HUES64 (cell line): ENCODE results near the gene ZNF99. TPM values are rescaled to one million over a fixed set of nuclear protein-coding genes. Genes with fewer than 3 reads are reported as not detected.
"Not testable (repeated sequence)": the region's sequence is repeated elsewhere in the genome, so short reads cannot be mapped to it uniquely, and the experiment has no call there.

Experiments used
- H3K27ac ChIP-seq: 2 replicates; pipeline ENCODE4 v1.7.0; 2013; ENCODE audit warnings: low read depth, low read length, inconsistent platforms
- H3K27me3 ChIP-seq: 2 replicates; pipeline ENCODE4 v1.6.1; 2013; ENCODE audit warnings: mild to moderate bottlenecking, low read length; ENCODE audit not compliant: insufficient read depth
- H3K36me3 ChIP-seq: 2 replicates; pipeline ENCODE4 v1.6.1; 2013; ENCODE audit warnings: mild to moderate bottlenecking, low read length; ENCODE audit not compliant: insufficient read depth
- H3K4me1 ChIP-seq: 2 replicates; pipeline ENCODE4 v1.6.1; 2013; ENCODE audit warnings: mild to moderate bottlenecking, low read length, moderate library complexity; ENCODE audit not compliant: insufficient read depth
- H3K4me3 ChIP-seq: 2 replicates; pipeline ENCODE4 v1.5.1; 2013; ENCODE audit warnings: mild to moderate bottlenecking, low read length, moderate library complexity
- H3K9ac ChIP-seq: 2 replicates; pipeline ENCODE4 v1.6.1; 2013; ENCODE audit warnings: mild to moderate bottlenecking, low read depth, low read length
- H3K9me3 ChIP-seq: 2 replicates; pipeline ENCODE4 v1.6.1; 2013; ENCODE audit warnings: low read depth, low read length; ENCODE audit not compliant: insufficient read depth
- WGBS: fragments of 150-250, 120-280 bp; methylation state at CpG from one replicate; pipeline ENCODE4 v1.1.7; 2013; ENCODE audit warnings: missing lambda C conversion rate; 5-methylcytosine and 5-hydroxymethylcytosine counted together
- polyA plus RNA-seq, 2 experiments: library from polyadenylated mRNA; stranded (reverse); fragments of 50-300 nt; gene quantifications; one replicate each; pipeline ENCODE4 v1.2.3, GENCODE V29; 2013

The ZNF99 gene
- polyA plus RNA-seq (2013, experiment 1 of 2): not detected
- polyA plus RNA-seq (2013, experiment 2 of 2): not detected

DNA sequence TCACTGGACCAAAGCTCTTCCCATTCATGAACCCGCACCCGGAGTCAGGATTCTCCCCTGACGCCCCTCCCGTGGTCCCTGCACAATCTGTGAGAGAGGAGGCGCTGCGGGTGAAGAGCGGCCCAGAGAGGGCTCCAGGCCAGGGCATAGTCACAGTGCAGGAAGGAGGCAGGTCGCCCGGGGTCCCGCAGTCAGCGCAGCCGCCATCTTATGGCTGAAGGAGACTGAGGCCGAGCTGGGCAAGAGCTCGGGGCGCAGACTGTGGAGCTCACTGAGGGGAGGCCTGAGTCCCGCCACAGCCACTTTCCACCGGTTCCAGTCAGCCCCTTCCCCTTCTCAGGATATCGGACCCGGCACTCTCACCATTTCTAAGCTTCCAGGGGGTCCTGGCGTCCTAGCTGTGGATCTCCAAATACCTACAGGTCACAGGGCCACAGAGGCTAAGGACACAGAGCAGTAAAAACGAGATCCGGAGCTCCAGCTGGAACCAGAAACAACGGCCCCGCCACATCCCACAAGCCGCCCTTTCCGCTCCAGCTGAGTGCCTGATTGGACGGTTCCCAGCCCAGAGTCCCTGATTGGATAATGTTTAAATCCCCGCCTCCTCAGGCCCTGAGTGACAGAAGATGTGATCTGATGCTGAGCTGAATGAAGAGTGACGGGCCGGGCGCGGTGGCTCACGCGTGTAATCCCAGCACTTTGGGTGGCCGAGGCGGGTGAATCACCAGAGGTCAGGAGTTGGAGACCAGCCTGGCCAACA lies at the start of gene ZNF99:
TSS of gene ZNF99 (minus strand) at position 501 of the 760 bp plus-strand sequence. CDS start at position 366, 135 bp downstream.
- Histone ChIP-seq H3K4me3 (no peak within 1 kb of the TSS), H3K27ac (no peak within 1 kb of the TSS), H3K9me3 (peaks cover 86% of the 10 kb centered on the region), H3K9ac (no peak within 1 kb of the TSS), H3K27me3 (no peaks in the 10 kb centered on the region), H3K4me1 (no peaks in the 10 kb centered on the region), H3K36me3 (no peaks in the 10 kb centered on the region)
- 90% methylated on average over 36 of the region's 36 CpGs for WGBS

DNA sequence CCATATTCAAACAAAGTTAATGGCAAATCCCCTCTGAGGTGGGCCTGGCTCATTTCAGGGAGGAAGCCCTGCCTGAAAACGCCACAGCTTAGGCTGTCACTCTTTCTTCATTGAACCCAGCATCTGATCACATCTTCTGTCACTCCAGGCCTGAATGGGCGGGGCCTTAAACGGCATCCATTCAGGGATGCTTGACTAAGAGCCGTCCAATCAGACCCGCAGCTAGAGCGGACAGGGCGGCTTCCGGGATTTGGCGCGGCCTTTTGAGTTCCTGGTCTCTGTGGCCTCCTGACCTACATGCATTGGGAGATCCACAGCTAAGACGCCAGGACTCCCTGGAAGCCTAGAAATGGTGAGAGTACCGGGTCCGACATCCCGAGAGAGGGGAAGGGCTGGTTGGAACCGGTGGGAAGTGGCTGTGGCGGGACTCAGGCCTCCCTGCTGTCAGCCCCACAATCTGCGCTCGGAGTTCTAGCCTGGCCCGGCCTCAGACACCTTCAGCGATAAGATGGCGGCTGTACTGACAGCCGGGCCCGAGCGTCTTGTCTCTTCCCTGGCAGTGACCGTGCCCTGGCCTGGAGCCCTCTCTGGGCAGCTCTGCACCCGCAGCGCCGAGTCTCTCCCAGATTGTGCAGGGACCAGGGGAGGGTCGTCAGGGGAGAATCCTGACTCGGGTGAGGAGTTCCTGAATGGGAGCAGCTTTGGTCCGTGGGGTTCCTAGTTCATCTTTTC lies 48.2 kb upstream of the ZNF99 start, which contains the start of gene ZNF723:
TSS of gene ZNF723 (plus strand) at position 261 of the 732 bp plus-strand sequence. CDS start at position 350, 89 bp downstream.
- 89% methylated on average over 31 of the region's 31 CpGs for WGBS
- Histone ChIP-seq H3K4me1 (no peaks in the 10 kb centered on the region), H3K9ac (no peak within 1 kb of the TSS), H3K4me3 (no peak within 1 kb of the TSS), H3K9me3 (peaks cover 85% of the 10 kb centered on the region), H3K27me3 (no peaks in the 10 kb centered on the region), H3K36me3 (no peaks in the 10 kb centered on the region), H3K27ac (no peak within 1 kb of the TSS)

DNA sequence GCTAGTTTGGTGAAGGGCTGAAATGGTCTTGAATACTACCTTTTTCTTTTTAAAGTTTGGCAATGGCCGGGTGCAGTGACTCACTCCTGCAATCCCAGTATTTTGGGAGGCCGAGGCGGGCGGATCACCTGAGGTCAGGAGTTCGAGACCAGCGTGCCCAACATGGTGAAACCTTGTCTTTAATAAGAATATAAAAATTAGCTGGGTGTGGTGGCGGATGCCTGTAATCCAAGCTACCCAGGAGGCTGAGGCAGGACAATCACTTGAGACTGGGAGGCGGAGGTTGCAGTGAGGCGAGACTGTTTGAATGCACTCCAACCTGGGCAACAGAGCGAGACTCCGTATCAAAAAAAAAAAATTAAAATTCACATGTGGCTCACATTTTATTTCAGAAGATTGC lies 47.3 kb upstream of the ZNF99 start:
- Histone ChIP-seq H3K4me1 (no peaks in the 10 kb centered on the region), H3K4me3 (no peak overlapping the region), H3K27ac (no peak overlapping the region), H3K27me3 (no peaks in the 10 kb centered on the region), H3K9ac (no peak overlapping the region), H3K36me3 (no peaks in the 10 kb centered on the region), H3K9me3 (peaks cover 86% of the 10 kb centered on the region)
- 94% methylated on average over 11 of the region's 11 CpGs for WGBS

DNA sequence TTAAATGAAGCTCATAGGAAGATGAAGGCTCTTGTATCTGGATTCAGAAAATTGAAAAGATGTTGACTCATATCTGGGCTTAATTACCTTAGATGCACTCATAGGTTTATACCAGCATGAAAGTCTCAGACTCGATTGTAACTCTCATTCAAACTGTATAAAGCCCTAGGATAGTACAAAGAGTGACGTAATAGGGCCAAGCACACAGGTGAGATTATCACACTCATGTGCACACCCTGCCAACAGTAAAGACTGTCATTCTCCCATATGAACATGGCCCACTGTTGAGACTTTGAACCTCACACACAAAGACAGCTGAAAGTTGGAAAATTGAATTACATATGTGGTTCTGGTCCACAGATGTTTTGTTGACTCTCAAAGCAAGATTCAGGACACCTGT lies 30.2 kb upstream of the ZNF99 start:
- Histone ChIP-seq H3K36me3 (no peaks in the 10 kb centered on the region), H3K27me3 (no peaks in the 10 kb centered on the region), H3K9me3 (peaks cover 95% of the 10 kb centered on the region), H3K27ac (no peak overlapping the region), H3K4me3 (no peak overlapping the region), H3K4me1 (no peaks in the 10 kb centered on the region), H3K9ac (no peak overlapping the region)
- 80% methylated on average over 2 of the region's 2 CpGs for WGBS

DNA sequence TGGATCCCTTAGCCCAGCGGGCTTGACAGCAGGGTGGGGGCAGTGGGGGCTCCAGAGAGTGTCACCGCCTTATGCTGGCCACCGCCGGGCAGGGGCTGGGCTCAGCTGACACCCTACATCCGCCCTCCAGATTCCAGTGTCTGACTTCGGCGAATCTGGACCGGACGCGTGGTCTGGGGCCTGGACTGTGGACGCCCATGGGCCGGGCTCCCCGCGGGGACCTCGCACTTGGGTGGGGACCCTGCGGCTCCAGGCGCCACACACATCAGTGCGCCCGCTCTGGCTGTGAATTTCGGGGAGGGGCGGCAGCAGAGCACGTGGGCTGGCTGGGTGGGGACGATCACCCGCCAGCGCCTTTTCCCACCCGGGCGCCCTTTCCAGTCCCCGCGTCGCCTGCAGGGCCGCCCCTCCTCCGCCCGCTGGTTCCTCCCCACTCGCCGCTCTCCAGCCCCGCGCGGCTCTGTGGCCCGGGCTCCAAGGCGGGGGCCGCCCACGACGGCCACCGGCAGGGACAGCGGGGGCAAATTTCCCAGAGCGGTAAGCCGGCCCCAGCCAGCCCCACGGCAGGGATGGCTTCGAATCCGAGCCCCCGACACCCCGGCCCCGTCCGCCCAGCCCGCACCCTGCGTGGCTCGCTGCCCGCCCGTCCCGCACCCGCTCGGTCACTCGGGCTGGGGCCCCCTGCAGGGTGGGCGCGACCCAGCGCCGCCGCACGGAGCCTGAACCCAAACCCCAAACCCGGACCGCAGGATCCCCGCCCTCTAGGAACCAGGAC lies 23.3 kb upstream of the ZNF99 start:
- Histone ChIP-seq H3K36me3 (no peaks in the 10 kb centered on the region), H3K9me3 (peaks cover 74% of the 10 kb centered on the region), H3K9ac (no peak overlapping the region), H3K27ac (no peak overlapping the region), H3K4me3 (no peak overlapping the region), H3K4me1 (no peaks in the 10 kb centered on the region), H3K27me3 (no peaks in the 10 kb centered on the region)
- 93% methylated on average over 72 of the region's 72 CpGs for WGBS

DNA sequence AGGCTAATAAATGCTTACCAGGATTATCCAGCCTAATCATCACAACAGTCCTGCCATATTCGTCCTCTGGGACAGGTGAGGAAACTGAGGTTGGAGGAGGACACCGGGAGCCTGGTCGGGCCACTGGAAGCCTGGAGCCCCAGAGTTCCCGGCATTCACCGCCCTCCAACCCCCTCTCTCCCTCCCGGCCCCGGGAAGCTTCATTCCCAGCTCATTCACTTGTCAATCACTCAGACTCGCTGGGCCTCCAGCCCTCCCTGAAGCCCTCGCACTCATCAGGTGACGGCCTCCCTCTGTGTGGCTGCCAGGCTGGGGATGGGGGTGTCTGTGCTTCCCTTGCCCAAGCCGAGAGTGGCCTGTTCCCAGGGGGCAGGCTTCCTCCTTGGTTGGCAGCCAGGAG lies 22.5 kb upstream of the ZNF99 start:
- WGBS: 87% methylated on average over 10 of the region's 11 CpGs
- no peaks in the 10 kb centered on the region for H3K4me1 ChIP-seq
- no peak overlapping the region for H3K9ac ChIP-seq
- no peaks in the 10 kb centered on the region for H3K36me3 ChIP-seq
- no peaks in the 10 kb centered on the region for H3K27me3 ChIP-seq
- H3K4me3 ChIP-seq: no peak overlapping the region
- H3K9me3 ChIP-seq: peaks cover 74% of the 10 kb centered on the region
- H3K27ac ChIP-seq: no peak overlapping the region

DNA sequence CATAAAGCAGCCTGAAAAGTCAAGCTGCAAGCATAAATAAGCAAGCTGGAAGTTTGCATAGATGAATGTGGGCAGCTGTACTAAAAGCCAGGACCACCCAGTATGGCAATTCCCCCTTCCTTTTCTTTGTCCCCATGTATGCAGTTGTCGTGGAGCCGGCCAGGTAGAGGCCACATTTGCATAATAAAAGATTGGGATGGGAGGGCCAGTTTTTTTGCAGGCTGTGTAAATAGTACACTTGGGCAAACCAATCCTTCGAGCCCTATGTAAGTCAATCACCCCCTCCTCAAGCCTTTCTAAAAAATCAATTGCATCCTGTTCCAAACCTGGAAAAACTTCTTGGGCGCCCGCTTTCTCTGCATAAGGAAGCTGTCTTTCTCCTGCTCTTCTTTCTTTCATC lies 13.1 kb upstream of the ZNF99 start:
- no peaks in the 10 kb centered on the region for H3K36me3 ChIP-seq
- H3K4me1 ChIP-seq: no peaks in the 10 kb centered on the region
- no peak overlapping the region for H3K9ac ChIP-seq
- no peaks in the 10 kb centered on the region for H3K27me3 ChIP-seq
- peaks cover 68% of the 10 kb centered on the region for H3K9me3 ChIP-seq
- 90% methylated on average over 3 of the region's 5 CpGs for WGBS
- H3K4me3 ChIP-seq: no peak overlapping the region
- no peak overlapping the region for H3K27ac ChIP-seq

DNA sequence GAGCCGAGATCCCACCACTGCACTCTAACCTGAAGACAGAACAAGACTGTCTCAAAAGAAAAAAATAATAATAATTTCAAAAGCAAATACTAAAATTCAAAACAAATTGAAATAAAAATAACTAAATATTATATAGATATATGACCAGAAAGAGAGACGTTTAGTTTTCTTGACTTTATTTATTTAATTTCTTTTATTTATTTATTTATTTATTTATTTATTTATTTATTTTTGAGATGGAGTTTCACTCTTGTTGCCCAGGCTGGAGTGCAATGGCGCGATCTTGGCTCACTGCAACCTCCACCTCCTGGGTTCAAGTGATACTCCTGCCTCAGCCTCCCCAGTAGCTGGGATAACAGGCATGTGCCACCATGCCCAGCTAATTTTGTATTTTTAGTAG lies 8.9 kb upstream of the ZNF99 start:
- not testable (repeated sequence) for H3K36me3 ChIP-seq, H3K4me3 ChIP-seq, H3K27me3 ChIP-seq, H3K9ac ChIP-seq, H3K4me1 ChIP-seq, H3K27ac ChIP-seq
- peaks cover 81% of the 10 kb centered on the region for H3K9me3 ChIP-seq
- 96% methylated on average over 3 of the region's 4 CpGs for WGBS

DNA sequence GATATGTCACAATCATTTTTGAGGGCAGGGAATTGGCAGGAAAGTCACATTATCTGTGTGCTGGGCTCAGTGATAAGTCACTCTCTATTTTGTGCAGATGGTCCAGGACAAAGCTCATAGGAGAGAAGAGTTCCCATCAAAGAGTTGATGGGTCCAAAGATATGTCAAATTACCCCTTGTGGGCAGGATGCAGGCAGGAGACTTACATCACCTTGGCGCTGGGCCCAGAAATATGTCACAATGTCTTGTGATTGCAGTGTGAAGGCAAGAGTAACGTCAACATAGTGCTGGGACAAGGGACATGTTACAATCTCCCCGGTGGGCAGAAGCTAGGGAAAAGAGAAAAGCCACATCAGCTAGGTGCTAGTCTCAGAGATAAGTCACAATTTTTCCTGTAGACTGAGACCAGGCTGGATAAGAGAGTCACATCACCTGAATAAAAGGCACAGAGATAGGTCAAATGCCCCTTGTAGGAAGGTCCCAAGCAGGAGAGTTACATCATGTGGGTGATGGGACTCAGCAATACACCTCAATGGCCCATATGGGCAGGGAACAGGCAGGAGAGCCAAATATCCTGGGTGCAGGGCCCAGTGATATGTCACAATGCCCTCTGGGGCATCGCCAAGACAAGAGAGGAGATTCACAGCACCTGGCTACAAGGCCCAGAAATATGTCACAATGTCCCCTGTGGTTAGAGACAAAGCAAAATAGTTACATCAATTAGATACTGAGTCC lies 47.9 kb downstream of the ZNF99 start:
- Histone ChIP-seq H3K27ac (no peak overlapping the region), H3K36me3 (no peaks in the 10 kb centered on the region), H3K4me1 (no peaks in the 10 kb centered on the region), H3K9ac (no peak overlapping the region), H3K27me3 (no peaks in the 10 kb centered on the region), H3K9me3 (peaks cover 90% of the 10 kb centered on the region), H3K4me3 (no peak overlapping the region)
- WGBS: 67% methylated on average over 4 of the region's 4 CpGs

DNA sequence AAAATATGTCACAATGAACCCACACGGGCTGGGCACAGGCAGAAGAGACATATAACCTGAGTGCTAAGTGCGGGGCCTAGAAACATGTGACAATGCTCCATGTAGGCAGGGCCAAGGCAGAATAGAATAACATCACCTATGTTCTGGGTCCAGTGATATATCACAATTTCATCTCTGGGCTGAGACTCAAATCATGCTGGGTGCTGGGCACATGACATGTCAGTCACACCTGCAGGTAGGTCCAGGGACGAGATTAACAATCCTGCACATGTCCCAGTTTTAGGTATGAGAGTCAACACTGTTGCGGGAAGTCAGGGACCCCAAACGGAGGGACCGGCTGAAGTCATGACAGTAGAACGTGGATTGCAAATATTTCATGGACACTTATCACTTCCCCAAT lies 50.3 kb downstream of the ZNF99 start:
- H3K9ac ChIP-seq: no peak overlapping the region
- no peak overlapping the region for H3K4me3 ChIP-seq
- no peaks in the 10 kb centered on the region for H3K36me3 ChIP-seq
- whole genome bisulfite sequencing: 62% methylated on average over 7 of the region's 7 CpGs
- peaks cover 87% of the 10 kb centered on the region for H3K9me3 ChIP-seq
- H3K4me1 ChIP-seq: no peaks in the 10 kb centered on the region
- no peak overlapping the region for H3K27ac ChIP-seq
- no peaks in the 10 kb centered on the region for H3K27me3 ChIP-seq
